Sciatic nerve (tissue), 2 donors: ENCODE measurements around the gene TNIK. TPM values are rescaled to one million over a fixed set of nuclear protein-coding genes. Genes with fewer than 3 reads are reported as not detected.
"Not testable (repeated sequence)": the region's sequence is repeated elsewhere in the genome, so short reads cannot be mapped to it uniquely, and the experiment has no call there.

Experiments
- ATAC-seq: fragments of 200-7000 bp; cut with Tn5 transposase; one replicate; pipeline ENCODE4 v1.9.1; 2020; ENCODE audit warnings: mild to moderate bottlenecking, moderate library complexity
- DNase-seq: peaks from one replicate; pipeline ENCODE4 v3.0.0-alpha.2; 2020; ENCODE audit warnings: low spot score
- intact Hi-C: fragments of 100-400 bp; cut with DNase I; formaldehyde crosslinking; loops from one replicate; pipeline ENCODE4 v1.14.2; 2022
- total RNA-seq: library from RNA; stranded (reverse); fragmentation: NEBNext Ultra II Directional; extraction: Animal tissue kit (Norgen Biotek cat#: 25700); gene quantifications from one replicate; pipeline ENCODE4 v1.2.1, GENCODE V29; 2021
- donor health status: DM: no; HTN: no; CAD: no.
- donor health status: DM: no; HTN: no; CAD: no.

Gene TNIK
- total RNA-seq, 1 donor from 2014 or later: 9.5 TPM

DNA sequence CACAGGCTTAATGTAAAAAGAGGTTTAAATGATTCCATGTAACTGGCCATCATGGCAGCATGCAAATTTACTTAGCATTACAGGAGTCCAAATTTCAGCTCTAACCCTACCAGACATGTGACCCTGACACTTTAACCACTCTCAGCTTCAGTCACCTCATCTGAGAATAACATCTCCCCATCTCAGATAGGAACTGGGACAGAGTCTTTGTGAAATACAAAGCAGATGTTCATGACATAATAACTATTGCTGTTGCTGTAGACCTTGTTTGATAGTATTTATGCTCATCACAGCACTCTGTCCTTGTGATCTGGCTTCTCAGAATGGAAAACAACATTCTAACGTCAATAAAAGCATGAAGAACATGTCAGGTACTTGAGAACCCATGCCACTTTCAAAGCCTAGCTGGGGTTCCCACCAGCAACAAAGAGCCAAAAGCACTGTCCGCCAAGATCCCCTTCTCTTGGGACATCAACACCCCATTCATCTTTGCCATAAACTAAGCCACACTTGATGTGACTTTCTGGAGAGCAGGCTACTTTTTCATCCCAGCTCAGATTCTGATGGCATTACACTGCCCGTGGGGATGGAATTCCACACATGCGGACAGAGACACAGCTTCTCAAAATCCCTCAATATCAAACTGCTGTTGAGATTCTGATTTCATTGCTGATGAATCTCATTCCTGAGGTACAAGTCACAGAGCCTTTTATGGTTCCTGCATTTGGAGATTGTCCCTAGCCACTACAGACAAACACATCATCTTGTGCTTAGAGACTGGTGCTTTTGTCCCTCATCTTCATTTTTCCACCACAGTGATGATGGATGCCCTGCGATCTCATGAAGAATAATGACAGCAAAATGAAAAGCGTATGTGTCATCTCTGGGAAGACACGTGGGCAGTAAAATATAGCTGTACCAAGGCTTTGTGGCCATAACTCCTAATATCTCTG, 202.7 kb downstream of the TNIK start:
- ATAC-seq (peak; percentile 20), DNase-seq (no peak)
- intact Hi-C loops: no loop called here

DNA sequence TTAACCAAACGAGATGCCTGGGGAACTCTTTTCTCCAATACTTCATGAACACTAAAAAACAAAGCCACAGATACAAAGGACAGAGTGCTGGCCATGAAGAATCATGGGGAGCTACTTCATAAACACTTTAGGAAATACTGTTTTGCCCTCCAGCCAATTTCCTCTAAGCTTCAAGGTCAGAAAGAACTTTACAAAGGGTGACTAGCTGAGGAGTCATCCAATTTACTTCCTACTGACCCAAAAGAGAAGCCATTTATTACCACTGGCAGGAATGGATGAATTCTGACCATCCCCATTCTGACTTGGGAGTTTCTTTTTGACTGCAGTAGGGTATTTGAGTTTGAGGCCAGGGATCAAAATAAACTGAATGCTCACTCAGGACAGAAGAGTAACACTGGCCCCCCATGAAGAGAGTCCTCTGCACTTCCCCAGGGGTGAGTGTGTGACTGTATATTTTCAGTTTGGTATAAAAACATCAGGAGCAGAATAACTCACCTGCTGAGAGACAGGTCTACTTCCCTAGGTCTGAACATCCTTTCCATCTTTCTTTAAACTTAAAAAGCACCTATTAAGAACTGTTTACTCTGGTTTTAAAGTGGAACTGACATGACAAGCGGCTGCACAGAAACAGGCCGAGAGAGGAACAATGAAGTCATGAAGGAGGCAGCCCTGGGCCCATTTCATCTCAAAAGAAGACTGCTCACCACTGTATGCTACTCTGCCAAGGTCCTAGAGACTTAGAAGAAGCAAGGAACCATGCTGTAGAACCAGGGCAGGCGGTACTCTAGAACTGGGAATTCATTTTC, 203.6 kb downstream of the TNIK start:
- intact Hi-C loops: no loop called here
- ATAC-seq (no peak), DNase-seq (no peak)

DNA sequence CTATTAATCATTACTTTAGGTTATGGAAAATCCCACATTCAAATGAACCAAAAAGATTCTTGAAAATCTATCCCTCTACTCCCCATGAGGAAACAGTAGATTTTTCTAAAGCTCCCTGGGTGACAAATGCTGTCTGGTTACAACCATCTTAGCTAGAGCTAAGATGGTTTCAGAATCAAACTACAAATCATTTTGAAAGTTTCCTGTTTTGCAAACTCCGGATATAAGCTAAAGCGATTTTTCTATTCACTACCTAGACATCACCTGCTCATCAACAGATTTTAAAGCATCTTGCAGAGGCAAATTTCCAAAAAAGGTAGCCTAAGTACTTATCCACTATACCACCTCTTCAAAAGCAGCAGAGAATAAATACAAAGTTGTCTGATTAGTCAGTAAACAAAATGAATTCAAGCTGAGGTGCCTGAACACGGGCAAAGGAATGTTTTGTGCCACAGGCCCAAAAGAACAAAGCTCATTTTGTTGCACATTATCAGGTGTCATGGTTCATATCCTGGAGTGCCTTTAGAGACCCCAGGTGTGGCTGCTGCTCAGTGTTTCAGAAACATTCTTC, 204.9 kb downstream of the TNIK start:
- intact Hi-C loops: no loop called here
- no peak for ATAC-seq

DNA sequence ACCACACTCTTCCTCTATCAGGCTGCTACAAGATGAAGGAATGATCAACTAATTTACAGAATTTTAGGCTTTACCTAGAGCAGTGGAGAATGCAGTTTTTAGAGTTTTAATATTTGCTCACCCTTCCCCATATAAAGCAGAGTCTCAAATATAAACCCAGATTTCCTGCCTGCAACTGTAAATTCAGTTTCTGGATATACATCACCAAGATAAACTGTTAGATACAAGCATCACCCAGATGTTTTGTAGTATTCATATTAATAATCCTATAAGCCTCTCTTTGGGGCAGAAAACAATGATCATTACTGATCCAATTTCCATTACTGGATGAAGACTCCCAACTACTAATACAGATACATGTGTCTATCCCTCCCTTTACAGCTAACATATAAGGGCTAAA, 205.9 kb downstream of the TNIK start:
- intact Hi-C loops: no loop called here
- ATAC-seq (no peak), DNase-seq (no peak)

More for the DNA sequence above, 204.9 kb downstream of the TNIK start:
- no peak for DNase-seq

DNA sequence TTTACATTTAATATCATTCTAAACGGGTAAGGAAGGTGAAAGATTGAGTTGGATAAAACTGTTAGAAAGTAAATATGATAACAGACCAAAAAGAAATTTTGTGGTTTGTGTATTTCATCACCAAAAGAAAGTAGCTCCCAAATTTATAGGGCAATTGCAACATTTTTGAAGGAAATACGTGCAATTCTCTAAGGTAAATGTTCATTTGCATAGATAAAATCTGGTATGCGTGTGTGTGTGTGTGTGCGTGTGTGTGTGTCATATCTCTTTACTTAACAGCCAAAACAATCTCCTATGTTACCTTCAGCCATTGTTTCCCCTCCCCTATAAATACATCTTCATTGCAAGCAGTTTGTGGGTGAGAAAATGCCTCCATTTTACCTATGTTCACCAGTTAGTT, 208.4 kb downstream of the TNIK start:
- ATAC-seq: no peak
- DNase-seq: no peak
- intact Hi-C loops: no loop called here

DNA sequence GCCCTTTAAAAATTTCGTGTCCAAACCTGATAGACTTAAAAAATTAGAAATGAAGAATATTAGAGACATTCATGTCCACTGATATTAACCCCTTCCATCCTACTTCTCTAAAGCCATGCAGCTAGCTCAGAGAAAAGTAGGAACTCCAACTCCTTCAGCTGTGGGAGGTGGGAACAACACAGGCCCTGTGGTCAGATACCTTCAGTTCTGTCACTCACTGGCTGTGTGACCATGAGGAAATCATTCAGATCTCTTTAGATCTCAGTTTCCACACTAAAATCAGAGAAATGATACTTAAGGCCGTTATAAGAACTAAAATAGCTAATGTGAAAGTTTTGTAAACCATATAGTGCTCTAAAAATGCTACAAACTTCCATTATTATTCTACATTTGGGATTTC, 209.8 kb downstream of the TNIK start:
- intact Hi-C loops: no loop called here
- no peak for DNase-seq
- ATAC-seq: no peak

DNA sequence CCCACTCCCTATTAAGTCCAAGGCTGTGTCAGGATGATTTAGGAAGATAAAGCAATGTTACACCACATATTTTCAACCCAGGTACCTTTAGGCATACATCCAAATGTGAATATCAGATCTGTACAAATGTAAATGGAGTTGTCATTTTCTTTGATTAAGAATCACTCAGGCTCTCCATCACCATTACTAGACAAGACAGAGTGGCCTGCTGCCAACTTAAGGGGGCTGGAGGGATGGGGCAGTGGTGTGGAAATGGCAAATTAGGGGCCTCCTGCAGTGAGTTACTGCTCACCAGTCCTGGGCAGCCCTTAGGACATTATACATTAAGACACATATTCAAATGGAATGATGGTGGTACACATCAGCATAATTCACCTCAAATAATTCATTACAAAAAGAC, 211.0 kb downstream of the TNIK start:
- intact Hi-C loops: loop anchor here (10.0 kb wide), 1 partner anchor 876 kb away; no protein-coding TSS in a partner anchor
- no peak for ATAC-seq

DNA sequence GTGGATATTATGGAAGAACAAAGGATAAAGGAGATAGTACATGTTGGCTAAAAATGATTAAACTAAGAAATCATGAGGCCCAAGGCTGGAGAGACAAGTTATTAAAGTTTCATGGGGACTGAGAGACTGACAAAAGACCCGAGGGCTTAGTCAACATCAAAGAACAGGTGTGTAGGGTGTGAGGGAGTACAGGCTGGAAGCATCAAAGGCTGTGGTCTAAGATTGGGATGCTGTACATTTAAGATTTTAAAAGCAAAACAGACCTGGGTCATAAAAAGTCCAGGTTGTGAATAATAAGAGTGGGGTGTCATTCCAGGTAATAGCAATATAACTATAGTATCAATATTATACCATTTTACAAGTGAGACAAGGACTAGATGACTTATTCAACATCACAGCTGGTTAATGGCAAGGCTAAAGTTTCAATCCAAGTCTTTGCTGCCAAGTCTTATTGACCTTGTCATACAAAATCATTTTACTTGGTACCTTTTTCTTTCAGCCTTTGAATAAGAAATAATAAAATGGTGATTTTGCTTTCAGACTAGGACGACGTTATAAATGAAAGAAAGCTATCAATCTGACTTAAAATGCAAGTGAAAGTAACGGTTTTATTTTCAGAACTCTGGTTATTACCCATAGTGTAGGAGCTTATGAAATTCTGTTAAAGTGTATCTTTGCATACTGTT, 211.6 kb downstream of the TNIK start:
- intact Hi-C loops: loop anchor here (10.0 kb wide), 1 partner anchor 876 kb away; no protein-coding TSS in a partner anchor
- DNase-seq: no peak
- no peak for ATAC-seq

More for the DNA sequence above, 211.0 kb downstream of the TNIK start:
- DNase-seq: no peak

DNA sequence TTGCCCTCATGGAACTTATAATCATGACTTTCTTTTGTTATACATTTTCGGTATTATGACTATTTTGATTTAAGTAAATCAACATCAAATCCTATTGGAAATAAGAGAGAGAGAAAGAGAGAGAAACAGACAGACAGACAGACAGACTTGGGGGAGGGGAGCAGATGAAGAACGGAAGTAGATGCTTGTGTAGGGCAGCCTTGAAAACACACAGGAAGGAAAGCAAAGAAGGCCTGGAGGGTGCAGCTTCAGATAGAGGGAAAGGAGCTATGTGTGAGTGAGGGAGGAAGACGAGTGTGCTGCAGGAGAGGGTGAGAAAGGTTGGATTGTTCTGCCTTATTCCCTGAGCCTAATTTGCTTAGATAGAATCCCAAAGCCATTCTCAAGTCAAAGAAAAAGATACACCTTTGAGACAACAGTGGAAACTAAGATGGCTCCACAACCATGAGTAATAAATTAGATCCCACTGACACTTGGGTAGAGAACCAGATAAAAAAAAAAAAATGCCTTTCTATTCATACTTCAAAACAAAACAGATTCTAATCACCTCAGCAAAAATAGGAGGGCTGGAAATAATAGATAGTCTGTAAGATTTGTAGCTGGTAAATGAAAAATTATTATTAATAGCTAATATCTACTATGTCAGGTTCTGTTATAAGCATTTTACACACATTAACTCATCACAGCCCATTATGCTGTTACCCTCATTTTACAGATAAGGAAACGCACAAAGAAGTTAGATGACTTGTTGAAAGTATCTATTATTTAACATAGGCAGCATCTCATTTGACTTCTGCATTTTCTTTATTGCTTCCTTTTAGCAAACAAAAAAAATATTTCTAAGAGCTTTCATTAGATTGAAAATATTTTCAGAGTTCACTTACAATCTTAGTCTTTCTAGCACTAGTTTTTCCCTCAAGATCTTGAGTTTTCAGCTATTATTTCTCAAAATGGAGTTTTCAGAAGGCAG, 214.1 kb downstream of the TNIK start:
- DNase-seq (no peak), ATAC-seq (no peak)
- intact Hi-C loops: loop anchor here (10.0 kb wide), 1 partner anchor 879 kb away; no protein-coding TSS in a partner anchor

DNA sequence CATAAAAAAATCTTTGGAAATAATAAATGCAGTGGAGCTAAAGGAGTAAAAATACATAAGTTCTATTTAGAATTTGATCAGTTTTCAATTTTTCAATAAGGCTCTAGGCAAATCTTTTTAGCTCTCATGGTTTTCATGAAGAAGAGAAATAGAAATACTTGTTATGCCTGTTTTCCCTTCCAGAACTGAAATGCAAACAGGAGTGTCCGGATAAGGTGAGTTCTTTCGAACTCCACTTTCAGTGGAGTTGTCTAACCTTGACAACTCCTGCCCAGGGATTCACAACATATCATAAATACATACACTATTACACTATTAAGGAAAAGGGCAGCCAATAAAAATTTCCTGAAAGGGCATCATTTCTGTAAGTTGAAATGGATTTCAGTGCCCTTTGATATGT, 217.3 kb downstream of the TNIK start:
- ATAC-seq: no peak
- intact Hi-C loops: loop anchor here (10.0 kb wide), 1 partner anchor 882 kb away; no protein-coding TSS in a partner anchor
- DNase-seq: no peak

DNA sequence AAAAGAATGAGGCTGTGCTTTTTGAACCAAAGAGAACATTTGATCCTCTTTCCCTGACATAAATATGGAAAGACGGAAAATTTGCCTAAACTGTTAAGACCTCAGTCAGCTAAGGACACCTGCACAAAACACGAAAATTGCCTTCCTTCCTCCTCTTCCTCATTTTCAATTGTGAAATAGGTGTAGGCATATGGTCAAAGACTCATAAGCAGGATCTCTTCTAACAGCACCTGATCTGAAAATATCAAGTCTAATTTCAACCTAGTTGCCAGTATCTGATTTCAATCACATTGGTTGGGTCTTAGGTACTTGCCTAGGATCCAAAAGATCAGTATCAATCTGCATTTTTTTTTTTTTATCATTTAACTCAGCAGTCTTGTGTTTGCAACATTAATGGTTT, 218.0 kb downstream of the TNIK start:
- ATAC-seq: no peak
- intact Hi-C loops: loop anchor here (10.0 kb wide), 1 partner anchor 883 kb away; no protein-coding TSS in a partner anchor
- no peak for DNase-seq

DNA sequence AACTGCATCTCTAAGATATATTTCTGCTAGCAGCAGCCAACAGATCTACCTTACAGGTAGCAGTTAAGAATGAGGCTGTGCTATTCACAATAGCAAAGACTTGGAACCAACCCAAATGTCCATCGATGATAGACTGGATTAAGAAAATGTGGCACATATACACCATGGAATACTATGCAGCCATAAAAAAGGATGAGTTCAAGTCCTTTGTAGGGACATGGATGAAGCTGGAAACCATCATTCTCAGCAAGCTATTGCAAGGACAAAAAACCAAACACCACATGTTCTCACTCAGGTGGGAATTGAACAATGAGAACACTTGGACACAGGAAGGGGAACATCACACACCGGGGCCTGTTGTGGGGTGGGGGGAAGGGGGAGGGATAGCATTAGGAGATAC, 218.6 kb downstream of the TNIK start:
- not testable (repeated sequence) for ATAC-seq, DNase-seq
- intact Hi-C loops: loop anchor here (10.0 kb wide), 1 partner anchor 883 kb away; no protein-coding TSS in a partner anchor

DNA sequence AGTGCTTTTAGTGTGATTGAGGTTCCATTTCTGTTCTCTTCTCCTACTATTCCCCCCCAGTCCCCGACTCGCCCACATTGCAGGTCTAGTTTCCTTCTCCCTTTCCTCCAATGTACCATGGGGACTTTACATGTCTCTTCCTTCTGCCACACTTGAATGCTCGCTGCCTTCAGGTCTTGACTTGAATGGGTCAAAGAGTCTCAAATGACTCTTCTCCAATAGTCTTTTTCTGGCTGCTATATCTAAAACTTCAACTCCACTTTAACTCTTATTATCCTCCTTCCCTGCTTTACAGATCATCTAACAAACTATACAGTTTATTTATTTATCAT, 219.7 kb downstream of the TNIK start:
- ATAC-seq (no peak), DNase-seq (no peak)
- intact Hi-C loops: loop anchor here (10.0 kb wide), 1 partner anchor 884 kb away; no protein-coding TSS in a partner anchor

DNA sequence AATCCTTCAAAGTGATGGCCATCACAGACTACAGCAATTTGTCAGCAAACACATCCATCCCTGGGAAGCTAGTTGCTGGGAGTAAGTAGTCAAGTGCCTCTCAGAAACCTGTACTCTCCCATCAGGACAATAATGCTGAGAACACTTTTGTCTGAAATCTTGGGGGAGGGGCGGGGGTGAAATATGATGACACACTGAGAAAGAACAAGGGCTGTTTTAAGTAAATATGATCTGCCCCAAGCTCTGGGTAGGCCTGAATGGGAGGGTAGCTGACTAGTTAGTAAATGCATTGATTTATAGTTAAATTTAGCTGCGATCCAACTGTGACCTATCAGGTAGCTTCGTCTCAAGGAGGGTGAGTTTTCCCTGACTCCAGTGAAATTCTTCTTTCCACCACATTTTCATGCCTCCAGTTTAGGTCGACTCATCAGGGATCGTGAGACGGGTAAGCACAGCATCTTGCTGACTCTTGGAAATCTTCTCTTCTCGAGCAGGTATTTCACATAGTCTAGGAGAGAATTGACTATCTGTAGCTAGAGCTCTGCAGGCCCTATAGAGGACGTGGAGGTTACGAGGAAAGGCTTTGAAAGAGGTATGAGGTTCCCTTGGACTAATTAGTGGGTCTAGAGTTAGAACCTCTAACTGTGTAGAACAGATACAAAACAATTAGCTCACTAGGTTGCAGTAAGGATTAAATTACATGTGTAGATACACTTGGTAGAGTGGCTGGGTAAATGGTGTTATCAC, 220.3 kb downstream of the TNIK start:
- intact Hi-C loops: loop anchor here (10.0 kb wide), 1 partner anchor 885 kb away; no protein-coding TSS in a partner anchor
- DNase-seq (no peak), ATAC-seq (no peak)

DNA sequence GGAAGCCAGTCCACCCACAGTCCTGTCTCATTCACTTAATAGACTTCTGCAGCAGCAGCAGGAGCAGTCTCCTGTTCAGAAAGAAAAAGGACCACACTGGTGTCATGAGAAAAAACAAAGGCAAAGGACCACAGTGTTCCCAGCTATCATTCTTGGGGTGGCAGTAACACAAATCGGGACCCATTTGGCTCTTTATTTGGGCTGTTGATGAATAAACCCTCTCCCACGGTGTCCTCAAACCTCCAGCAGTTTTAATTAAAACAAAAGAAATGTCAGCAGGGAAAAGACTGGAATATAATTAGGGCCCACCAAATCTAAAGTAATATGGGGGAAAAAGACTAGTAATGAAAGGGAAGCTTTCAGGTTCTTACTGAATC, 223.2 kb downstream of the TNIK start:
- no peak for ATAC-seq
- intact Hi-C loops: no loop called here
- DNase-seq: no peak

DNA sequence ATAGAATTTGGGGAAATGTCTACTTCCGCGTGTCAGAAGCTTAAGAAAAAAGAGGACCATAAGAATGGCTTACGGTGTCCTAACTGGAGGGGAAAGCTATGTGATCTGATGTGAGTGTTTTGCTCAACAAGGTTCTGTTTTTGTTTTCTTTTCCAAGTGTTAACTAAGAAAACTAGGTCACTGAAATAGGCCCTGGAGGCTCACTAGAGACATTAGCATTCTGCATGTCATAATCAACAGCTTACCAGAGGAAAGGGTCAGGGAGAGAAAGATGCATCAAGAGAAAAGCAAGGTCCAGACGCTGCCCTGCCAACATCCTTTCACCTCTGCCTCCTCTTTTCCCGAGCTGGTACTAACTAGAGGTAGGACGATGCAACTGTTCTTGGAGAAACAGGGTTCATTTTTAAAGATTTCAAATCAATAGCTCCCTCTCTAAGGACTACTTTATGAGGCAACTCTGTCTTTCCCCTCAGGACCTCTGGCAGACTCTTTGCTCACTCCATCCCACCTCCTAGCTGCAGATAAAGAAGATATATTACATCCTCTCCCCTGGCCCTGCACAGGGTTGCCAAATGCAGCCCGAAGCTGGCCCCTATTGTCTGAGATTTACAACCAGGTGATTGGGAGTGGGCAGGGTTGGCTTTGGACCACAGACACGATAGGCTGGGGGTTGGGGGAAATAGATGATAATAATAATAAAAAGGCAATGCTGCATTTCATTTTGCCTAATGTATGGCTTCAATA, 223.8 kb downstream of the TNIK start:
- intact Hi-C loops: no loop called here
- ATAC-seq (peak; percentile 42), DNase-seq (no peak)
